Ishikawa (cell line): ENCODE data around the gene TRPM1.
A peak's percentile ranks its signal among the peaks of the same experiment; 100 is the strongest.

Experiments
- CEBPB ChIP-seq: IDR thresholded peaks from 2 replicates; pipeline ENCODE4 v1.6.1; 2012
- CREB1 ChIP-seq: IDR thresholded peaks from 2 replicates; pipeline ENCODE4 v1.6.1; 2012; ENCODE audit warnings: low read depth
- EGR1 ChIP-seq: IDR thresholded peaks from 2 replicates; pipeline ENCODE4 v1.6.1; 2012
- EP300 ChIP-seq: IDR thresholded peaks from 2 replicates; pipeline ENCODE4 v1.6.1; 2012; ENCODE audit warnings: borderline replicate concordance
- FOXM1 ChIP-seq: IDR thresholded peaks from 2 replicates; pipeline ENCODE4 v1.6.1; 2012; ENCODE audit warnings: low read depth, borderline replicate concordance
- MAX ChIP-seq: IDR thresholded peaks from 2 replicates; pipeline ENCODE4 v1.6.1; 2012
- NFIC ChIP-seq: IDR thresholded peaks from 2 replicates; pipeline ENCODE4 v1.6.1; 2012
- RAD21 ChIP-seq: IDR thresholded peaks from 2 replicates; pipeline ENCODE4 v1.6.1; 2012; ENCODE audit warnings: low read depth
- REST ChIP-seq: IDR thresholded peaks from 2 replicates; pipeline ENCODE4 v1.6.1; 2012; ENCODE audit warnings: low read depth, mild to moderate bottlenecking
- TAF1 ChIP-seq: IDR thresholded peaks from 2 replicates; pipeline ENCODE4 v1.6.1; 2012; ENCODE audit warnings: low read depth, mild to moderate bottlenecking
- TEAD4 ChIP-seq: IDR thresholded peaks from 2 replicates; pipeline ENCODE4 v1.6.1; 2012

GRCh38 chr15:30984118-30984517, 117.4 kb downstream of the TRPM1 start:
- no peak for TF ChIP-seq RAD21
- no peak for TF ChIP-seq MAX
- TF ChIP-seq FOXM1: no peak
- no peak for TF ChIP-seq NFIC
- no peak for TF ChIP-seq EGR1
- TF ChIP-seq CREB1: no peak
- peak; percentile 52; the same call in 1 of the 2 replicates for TF ChIP-seq REST
- TF ChIP-seq CEBPB: no peak
- no peak for TF ChIP-seq EP300
- no peak for TF ChIP-seq TAF1
- TF ChIP-seq TEAD4: no peak
